Measurements from ENCODE around the gene NAPEPLD.
"Not testable (repeated sequence)": the region's sequence is repeated elsewhere in the genome, so short reads cannot be mapped to it uniquely, and the experiment has no call there.

NAPEPLD gene

DNA sequence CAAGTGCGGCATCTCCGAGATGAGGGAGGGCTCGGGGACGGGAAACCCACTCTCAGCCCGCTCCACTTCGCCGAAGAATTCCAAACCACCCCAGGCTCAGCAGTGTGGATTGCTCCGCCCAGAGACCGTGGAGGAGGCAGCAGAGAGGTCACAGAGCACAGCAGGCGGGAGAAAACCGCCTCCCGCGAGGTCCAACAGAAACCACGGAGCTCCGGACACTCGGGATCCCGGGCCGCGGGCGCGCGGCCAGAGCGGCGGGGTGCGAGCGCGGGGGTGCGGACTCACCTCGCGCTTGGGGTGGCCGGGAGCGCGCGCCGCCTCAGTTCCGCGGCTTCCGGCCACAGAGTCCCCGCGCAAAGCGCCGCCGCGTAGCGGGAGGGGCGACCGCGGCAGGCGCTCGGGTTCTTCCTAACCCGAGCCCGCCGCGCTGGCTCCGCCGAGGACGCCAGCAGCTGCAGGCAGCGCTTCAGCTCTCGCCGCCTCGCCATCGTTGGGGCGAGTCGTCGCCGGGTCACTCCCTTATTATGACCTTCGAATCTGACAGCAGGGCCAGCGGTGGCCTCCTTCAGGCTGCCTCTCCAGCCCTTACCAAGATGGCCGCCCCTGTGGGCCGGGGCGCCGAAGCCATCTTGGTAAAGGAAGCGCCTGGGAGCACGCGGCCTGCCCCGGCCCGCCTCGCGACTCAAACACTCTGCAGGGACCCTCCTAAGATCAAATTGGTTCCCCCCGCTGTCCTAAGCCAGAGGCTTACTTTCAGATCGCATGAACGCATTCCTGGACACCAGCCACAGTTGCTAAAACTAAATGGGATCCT is at the start of gene NAPEPLD:
Gene NAPEPLD (minus strand): TSS at position 106 of the 814 bp plus-strand sequence. CDS start 20,323 bp downstream, outside the sequence.
- peak; percentile 68 for DNase-seq

- not testable (repeated sequence) for DNase-seq
Measured at GRCh38 chr7:103198079-103198478, 49.2 kb upstream of the NAPEPLD start.

DNA sequence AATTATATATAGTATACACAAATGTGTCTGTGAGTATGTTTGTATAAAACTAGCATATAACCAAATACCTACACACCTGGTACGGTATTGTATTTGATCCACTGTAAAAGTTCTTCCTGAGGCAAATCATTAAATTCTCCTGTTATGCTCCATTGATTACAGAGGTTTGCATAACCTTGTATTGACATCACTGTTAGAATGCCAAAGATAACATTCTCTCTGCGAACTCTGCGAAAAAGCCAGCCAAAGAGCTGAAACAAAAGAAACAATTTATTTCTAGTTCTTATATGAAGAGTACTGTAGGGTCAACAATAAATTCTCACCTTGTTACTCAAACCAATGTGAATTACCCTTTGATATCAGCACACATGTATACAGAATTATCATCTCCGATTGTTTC is 46.5 kb upstream of the NAPEPLD start:
- DNase-seq, result not testable (repeated sequence)

GRCh38 chr7:103172415-103173146 is 23.7 kb upstream of the NAPEPLD start:
- not testable (repeated sequence) for DNase-seq

DNA sequence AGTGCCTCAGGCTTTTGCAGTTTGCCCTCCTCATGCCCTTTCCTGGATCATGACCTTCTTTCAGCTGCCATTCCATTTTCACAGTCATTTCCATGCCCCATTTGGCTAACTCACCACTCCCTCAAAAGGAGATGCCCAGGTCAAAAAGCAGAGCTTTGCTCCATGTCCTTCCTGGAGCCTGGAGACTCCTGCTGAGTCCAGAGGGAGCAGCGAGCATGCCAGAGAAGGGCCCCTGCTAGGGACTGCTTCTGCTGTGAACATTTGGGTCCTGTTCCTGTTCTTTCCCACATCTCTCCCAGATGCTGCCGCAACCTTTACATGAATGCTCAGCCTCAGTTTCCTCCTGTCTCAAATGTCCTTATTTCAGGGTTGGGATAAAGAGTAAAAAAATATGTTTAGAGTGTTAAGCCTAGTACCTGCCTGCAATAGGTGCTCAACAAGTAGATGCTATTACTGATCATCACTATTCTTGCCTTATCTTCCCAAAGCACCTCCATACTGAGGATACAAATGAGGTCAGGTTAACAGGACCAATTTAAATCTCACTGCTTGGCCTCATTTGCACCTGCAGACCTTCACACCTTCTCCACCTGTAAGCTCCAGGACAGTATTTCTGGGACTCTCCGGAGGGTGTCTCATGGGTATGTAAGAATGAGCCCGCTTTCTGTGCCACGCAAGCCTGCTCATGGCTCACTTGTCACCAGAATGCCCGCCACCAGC is 23.0 kb upstream of the NAPEPLD start:
- not testable (repeated sequence) for DNase-seq

GRCh38 chr7:103166921-103167544 is 18.1 kb upstream of the NAPEPLD start:
- DNase-seq, result not testable (repeated sequence)

DNA sequence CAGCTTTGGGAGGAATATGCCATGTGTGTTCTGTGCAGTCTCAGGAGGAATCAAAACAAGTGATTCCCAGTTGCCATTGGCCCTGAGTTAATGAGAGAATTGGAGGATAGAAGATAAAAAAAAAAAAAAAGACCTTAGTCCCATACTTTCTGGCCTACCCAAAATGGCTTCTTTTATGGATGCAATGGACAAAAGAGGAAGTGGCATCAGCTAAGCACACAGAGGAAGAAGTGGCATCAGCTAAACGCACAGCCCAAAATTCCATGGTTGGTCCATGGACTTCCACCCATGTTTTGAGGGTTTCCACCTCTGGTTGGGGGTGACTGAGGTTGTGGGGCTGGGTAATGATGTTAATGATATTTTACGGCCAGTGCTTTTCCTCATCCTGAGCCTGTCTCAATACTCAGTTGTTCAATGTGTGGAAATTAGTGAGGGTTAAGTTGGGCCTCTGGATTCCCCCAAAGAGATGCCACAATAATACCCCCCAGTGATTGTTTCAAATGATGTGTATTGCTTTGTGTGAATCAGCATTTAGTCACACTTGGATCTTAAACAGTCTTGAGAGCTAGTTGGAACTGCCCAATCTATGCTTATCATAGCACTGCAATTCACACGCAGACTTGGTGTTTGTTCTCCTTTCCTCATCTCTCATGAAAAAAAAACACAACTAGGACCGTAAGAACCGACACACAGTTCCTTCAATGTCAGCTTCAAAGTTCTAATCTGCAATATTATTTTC is 14.4 kb upstream of the NAPEPLD start:
- DNase-seq, result not testable (repeated sequence)

- DNase-seq, result not testable (repeated sequence)
Measured at GRCh38 chr7:103162641-103163040, 13.7 kb upstream of the NAPEPLD start.

DNA sequence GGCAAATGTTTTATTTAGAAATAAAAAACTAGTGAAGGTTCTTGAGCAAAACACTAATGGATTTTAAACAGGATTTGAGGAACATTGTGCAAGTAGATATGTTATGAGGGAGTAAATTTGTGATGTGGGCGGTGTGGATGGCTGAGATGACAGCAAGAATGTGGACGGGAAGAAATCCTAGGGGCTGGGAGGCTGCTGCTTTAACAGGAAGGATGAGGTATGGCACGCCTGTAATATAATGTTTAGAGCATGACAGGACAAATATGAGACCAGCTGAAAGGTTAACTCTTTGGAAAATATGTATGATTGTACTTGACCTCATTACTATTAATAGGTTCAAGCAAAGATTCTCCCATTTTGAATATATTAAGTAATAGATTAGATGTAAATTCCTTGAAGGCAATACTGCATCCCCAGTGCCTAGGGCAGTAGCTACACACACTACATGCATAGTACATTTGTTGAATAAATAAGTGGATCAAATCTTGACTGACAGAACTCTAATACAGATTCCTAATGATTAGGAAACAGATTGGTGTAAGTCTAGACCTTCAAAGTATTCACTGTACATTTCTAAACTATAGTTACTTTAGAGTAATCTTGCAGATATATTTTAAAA is 13.2 kb upstream of the NAPEPLD start:
- DNase-seq, result not testable (repeated sequence)

GRCh38 chr7:103159072-103159471 is 10.2 kb upstream of the NAPEPLD start:
- DNase-seq, result not testable (repeated sequence)

GRCh38 chr7:103155331-103156024 is 6.6 kb upstream of the NAPEPLD start:
- DNase-seq, result not testable (repeated sequence)

DNA sequence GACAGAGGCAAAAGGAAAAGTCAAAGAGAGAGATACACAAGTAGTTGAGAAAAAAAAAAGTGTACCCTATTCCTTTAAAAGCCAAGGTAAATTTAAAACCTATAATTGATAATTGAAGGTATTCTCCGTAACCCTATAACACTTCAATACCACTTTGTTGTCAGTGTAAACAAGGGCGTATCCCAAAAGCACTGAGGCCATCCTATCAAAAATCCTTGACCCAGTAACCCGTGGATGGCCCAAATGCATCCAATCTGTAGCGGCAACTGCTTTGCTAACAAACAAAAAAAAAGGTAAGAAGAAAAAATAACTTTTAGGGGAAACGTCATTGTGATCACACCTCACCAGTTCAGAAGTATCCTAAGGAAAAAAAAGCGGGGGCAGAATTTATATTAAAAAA is 5.1 kb upstream of the NAPEPLD start:
- DNase-seq, result no peak

DNA sequence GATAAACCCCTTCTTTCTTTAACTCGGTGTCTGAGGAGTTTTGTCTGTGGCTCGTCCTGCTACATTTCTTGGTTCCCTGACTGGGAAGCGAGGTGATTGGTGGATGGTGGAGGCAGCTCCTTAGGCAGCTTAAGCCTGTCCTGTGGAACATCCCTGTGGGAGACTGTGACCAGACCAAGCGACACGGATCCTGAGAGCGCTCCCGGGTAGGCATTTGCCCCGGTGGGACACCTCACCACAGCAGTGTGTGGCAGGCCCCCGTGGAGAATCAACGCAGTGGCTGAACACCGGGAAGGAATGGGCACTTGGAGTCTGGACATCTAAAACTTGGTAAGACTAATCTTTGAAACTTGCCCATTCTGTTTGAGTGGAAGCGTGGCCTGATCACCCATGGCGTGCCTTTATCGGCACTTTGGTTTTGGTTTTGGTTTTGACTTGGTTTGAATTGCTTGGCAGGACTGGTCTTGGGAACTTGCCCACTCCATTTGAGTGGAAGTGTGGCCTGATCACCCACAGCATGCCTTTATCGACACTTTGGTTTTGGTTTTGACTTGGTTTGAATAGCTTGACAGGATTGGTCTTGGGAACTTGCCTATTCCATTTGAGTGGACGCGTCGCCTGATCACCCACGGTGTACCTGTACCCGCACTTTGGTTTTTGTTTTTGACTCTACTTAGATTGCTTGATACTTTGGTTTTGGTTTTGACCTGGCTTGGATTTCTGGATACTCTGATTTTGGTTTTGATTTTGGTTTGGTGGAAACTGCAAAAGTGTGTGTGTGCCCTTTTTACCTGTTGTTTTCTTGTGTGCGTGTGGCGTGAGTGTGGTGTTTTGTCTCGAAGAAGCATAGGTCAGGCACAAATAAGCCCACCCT is 4.1 kb upstream of the NAPEPLD start:
- DNase-seq, result not testable (repeated sequence)

DNA sequence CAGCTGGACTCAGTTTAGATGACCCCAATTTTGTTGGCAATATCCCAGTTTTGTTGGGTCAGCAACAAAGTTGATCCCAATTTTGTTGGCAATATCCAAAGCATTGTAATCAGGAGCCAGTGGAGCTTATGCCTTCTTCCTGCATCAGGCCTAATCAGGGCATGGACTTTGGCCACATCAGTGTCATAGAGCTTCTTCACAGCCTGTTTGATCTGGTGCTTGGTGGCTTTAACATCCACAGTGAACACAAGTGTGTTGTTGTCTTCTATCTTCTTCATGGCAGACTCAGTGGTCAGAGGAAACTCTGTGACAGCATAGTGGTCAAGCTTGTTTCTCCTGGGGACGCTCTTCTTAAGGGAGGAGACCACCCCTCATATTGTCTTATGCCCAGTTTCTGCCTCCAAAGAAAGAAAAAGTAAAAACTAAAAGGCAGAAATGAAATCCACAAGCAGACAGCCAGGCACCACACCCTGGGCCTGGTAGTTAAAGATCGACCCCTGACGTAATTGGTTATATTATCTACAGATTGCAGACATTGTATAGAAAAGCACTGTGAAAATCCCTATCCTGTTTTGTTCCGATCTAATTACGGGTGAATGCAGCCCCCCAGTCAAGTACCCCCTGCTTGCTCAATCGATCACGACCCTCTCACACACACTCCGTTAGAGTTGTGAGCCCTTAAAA is 3.2 kb upstream of the NAPEPLD start:
- not testable (repeated sequence) for DNase-seq

DNA sequence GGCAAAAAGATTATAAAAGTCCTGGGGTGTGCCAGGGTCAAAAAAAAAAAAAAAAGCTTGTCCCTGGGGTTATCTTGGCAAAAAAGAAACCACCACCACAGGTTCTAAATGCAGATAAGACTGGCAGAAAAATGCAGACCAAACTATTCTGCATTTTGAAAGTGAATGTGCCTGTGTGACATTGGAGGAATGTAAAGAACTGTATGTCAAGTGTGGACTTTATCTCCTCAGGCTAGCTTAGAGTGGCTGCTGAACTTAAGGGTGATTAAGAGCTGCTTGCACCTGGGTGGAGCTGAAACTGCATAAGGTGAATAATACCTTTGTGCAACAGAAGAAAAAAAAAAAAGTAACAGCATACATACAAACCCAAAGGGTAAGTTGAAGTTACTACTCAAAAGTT is 1.3 kb upstream of the NAPEPLD start:
- DNase-seq, result no peak

DNA sequence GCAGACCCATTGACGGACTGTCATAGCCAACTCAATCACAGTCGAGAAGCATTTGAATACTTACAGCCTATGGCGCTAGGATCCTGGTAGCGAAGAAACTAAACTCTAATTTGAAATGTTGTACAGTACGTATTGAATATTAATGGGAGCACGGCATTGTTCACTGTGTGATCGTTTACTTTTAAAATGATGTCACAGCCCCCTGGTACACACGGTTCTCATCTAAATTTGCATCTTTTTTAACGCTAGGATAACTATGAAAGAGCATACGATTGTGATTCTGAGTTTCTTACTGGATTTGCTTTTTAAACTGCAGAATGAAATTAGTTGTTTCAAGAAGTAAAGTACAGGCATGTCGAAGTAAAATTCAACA is 895 bp upstream of the NAPEPLD start:
- DNase-seq, result no peak

GRCh38 chr7:103148131-103148993 is 537 bp downstream of the NAPEPLD start:
- no peak for DNase-seq

DNA sequence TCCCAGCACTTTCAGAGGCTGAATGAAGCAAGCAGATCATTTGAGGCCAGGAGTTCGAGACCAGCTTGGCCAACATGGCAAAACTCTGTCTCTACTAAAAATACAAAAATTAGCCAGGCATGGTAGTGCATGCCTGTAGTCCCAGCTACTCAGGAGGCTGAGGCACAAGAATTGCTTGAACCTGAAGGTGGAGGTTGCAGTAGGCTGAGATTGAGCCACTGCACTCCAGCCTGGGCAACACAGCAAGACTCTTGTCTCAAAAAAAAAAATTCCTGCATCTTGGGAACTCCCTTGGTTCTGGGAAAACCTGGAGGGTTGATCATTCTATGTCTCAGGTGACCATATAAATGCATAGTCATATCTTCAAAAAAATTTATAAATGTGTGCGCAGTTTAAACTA is 4.1 kb downstream of the NAPEPLD start:
- not testable (repeated sequence) for DNase-seq

Data from NCI-H1436 (cell line).